IMR-90 (cell line): ENCODE results near the gene L1CAM. TPM values are rescaled to one million over a fixed set of nuclear protein-coding genes. Genes with fewer than 3 reads are reported as not detected.

Experiments
- ATAC-seq: fragments of 200-7000 bp; cut with Tn5 transposase; 2 replicates; pipeline ENCODE4 v1.9.1; 2020; ENCODE audit warnings: low read depth, mild to moderate bottlenecking, moderate library complexity
- BruUV-seq: library from RNA; stranded (reverse); fragments of 400-500 nt; replicated peaks from 2 replicates; lab custom pipeline; 2021; lab: Mats Ljungman, UMichigan
- CTCF ChIA-PET: fragments of 300-600 bp; formaldehyde crosslinking; extraction: SDS; loops from one replicate; lab custom pipeline; 2021; ENCODE audit warnings: antibody characterized with exemption; lab: Yijun Ruan, JAX
- POLR2A ChIA-PET: fragments of 300-600 bp; sonication (Branson Sonifier 250); formaldehyde crosslinking; loops from one replicate; lab custom pipeline; 2022; ENCODE audit warnings: antibody characterized with exemption; ENCODE audit not compliant: unreplicated experiment; lab: Charles Lee
- DNase-seq: peaks from one replicate; pipeline ENCODE4 v3.0.0; 2013
- H2AFZ ChIP-seq: replicated peaks from 2 replicates; pipeline ENCODE3; 2013; ENCODE audit warnings: low read length, mild to moderate bottlenecking; ENCODE audit not compliant: poor library complexity
- H2AK5ac ChIP-seq: 2 replicates; pipeline ENCODE4 v1.6.1; 2013; ENCODE audit warnings: low read depth, low read length, inconsistent platforms
- H2AK9ac ChIP-seq: replicated peaks from 2 replicates; pipeline ENCODE3; 2013; ENCODE audit warnings: mild to moderate bottlenecking, low read depth, low read length, moderate library complexity; ENCODE audit not compliant: poor library complexity
- H2BK120ac ChIP-seq: 2 replicates; pipeline ENCODE4 v1.6.1; 2013; ENCODE audit warnings: low read depth, low read length, inconsistent platforms
- H2BK15ac ChIP-seq: 3 replicates; pipeline ENCODE4 v1.6.1; 2013; ENCODE audit warnings: low read depth, low read length, inconsistent platforms
- H2BK20ac ChIP-seq: 2 replicates; pipeline ENCODE4 v1.6.1; 2013; ENCODE audit warnings: low read depth, mild to moderate bottlenecking, inconsistent platforms, low read length, moderate library complexity
- H2BK5ac ChIP-seq: 2 replicates; pipeline ENCODE4 v1.6.1; 2013; ENCODE audit warnings: mild to moderate bottlenecking, low read depth, low read length, inconsistent platforms; ENCODE audit not compliant: poor library complexity, severe bottlenecking
- H3K14ac ChIP-seq: replicated peaks from 2 replicates; pipeline ENCODE4 v1.6.1; 2013; ENCODE audit warnings: low read depth, low read length, inconsistent platforms
- H3K18ac ChIP-seq: 2 replicates; pipeline ENCODE4 v1.6.1; 2013; ENCODE audit warnings: low read depth, low read length, control low read depth
- H3K23ac ChIP-seq: 2 replicates; pipeline ENCODE4 v1.6.1; 2013; ENCODE audit warnings: low read depth, low read length, inconsistent platforms
- H3K27ac ChIP-seq: 2 replicates; pipeline ENCODE4 v1.5.1; 2013; ENCODE audit warnings: mild to moderate bottlenecking, control low read depth, low read length; ENCODE audit not compliant: insufficient read depth
- H3K27me3 ChIP-seq: 2 replicates; pipeline ENCODE4 v1.6.1; 2013; ENCODE audit warnings: low read length; ENCODE audit not compliant: control insufficient read depth, insufficient read depth
- H3K36me3 ChIP-seq: 2 replicates; pipeline ENCODE4 v1.6.1; 2013; ENCODE audit warnings: low read length, mixed read lengths; ENCODE audit not compliant: control insufficient read depth, insufficient read depth
- H3K4ac ChIP-seq: 2 replicates; pipeline ENCODE4 v1.6.1; 2013; ENCODE audit warnings: low read depth, low read length, inconsistent platforms
- H3K4me1 ChIP-seq: 2 replicates; pipeline ENCODE4 v1.6.1; 2013; ENCODE audit warnings: low read length, mixed read lengths; ENCODE audit not compliant: control insufficient read depth, insufficient read depth
- H3K4me2 ChIP-seq: 2 replicates; pipeline ENCODE4 v1.6.1; 2013; ENCODE audit warnings: low read depth, mild to moderate bottlenecking, control low read depth, low read length, moderate library complexity
- H3K4me3 ChIP-seq: 2 replicates; pipeline ENCODE4 v1.5.1; 2013; ENCODE audit warnings: low read depth, mild to moderate bottlenecking, control low read depth, low read length, moderate library complexity; ENCODE audit not compliant: insufficient read depth
- H3K56ac ChIP-seq: 2 replicates; pipeline ENCODE4 v1.6.1; 2013; ENCODE audit warnings: low read length, inconsistent platforms; ENCODE audit not compliant: insufficient read depth; ENCODE audit errors: extremely low read depth
- H3K79me1 ChIP-seq, 2 experiments: 2 replicates each; pipeline ENCODE4 v1.6.1; 2013; ENCODE audit warnings: low read length in 2 of 2, inconsistent platforms in 1 of 2, low read depth in 1 of 2
- H3K9ac ChIP-seq: 2 replicates; pipeline ENCODE4 v1.6.1; 2013; ENCODE audit warnings: low read depth, low read length, control low read depth
- H3K9me1 ChIP-seq: 2 replicates; pipeline ENCODE4 v1.6.1; 2013; ENCODE audit warnings: low read length, inconsistent platforms; ENCODE audit not compliant: insufficient read depth
- H3K9me3 ChIP-seq: 2 replicates; pipeline ENCODE4 v1.6.1; 2013; ENCODE audit warnings: low read length; ENCODE audit not compliant: control insufficient read depth, insufficient read depth
- H4K20me1 ChIP-seq: 2 replicates; pipeline ENCODE4 v1.6.1; 2013; ENCODE audit warnings: low read length, inconsistent platforms; ENCODE audit not compliant: insufficient read depth
- H4K5ac ChIP-seq: 2 replicates; pipeline ENCODE4 v1.6.1; 2013; ENCODE audit warnings: mild to moderate bottlenecking, low read depth, low read length, control low read depth
- H4K8ac ChIP-seq, 2 experiments: 2 replicates each; pipeline ENCODE4 v1.6.1; 2013; ENCODE audit warnings: low read depth in 2 of 2, low read length in 2 of 2, control low read depth in 1 of 2, inconsistent platforms in 1 of 2
- H4K91ac ChIP-seq: 2 replicates; pipeline ENCODE4 v1.6.1; 2013; ENCODE audit warnings: low read depth, low read length, inconsistent platforms; ENCODE audit not compliant: insufficient read depth
- BHLHE40 ChIP-seq: fragments of 150-350 bp; IDR thresholded peaks from 2 replicates; pipeline ENCODE4 v1.6.1; 2016; ENCODE audit warnings: mild to moderate bottlenecking, low read depth, low read length
- CHD1 ChIP-seq: IDR thresholded peaks from 2 replicates; pipeline ENCODE4 v1.6.1; 2012; ENCODE audit warnings: low read depth, low read length, improper control_type of control experiment
- CTCF ChIP-seq: conservative IDR thresholded peaks from 2 replicates; pipeline ENCODE4 v1.5.1; 2012; ENCODE audit warnings: mild to moderate bottlenecking, low read depth, low read length, improper control_type of control experiment
- MAFK ChIP-seq: IDR thresholded peaks from 2 replicates; pipeline ENCODE4 v1.6.1; 2012; ENCODE audit warnings: low read depth, low read length, improper control_type of control experiment
- MAZ ChIP-seq: IDR thresholded peaks from 2 replicates; pipeline ENCODE4 v1.6.1; 2012; ENCODE audit warnings: low read depth, mild to moderate bottlenecking, low read length, improper control_type of control experiment, moderate library complexity, borderline replicate concordance
- POLR2A ChIP-seq: IDR thresholded peaks from 2 replicates; pipeline ENCODE4 v1.6.1; 2012; ENCODE audit warnings: mild to moderate bottlenecking, low read depth, low read length
- RAD21 ChIP-seq: IDR thresholded peaks from 2 replicates; pipeline ENCODE4 v1.6.1; 2012; ENCODE audit warnings: low read length, improper control_type of control experiment
- RFX5 ChIP-seq: IDR thresholded peaks from 2 replicates; pipeline ENCODE4 v1.8.0; 2012; ENCODE audit warnings: low read depth, mild to moderate bottlenecking, low read length, moderate library complexity
- WGBS, 2 experiments: methylation state at CpG; one replicate each; pipeline versions ENCODE4 v1.1.5 to v1.1.7; 2013; ENCODE audit warnings: missing lambda C conversion rate in 2 of 2; ENCODE audit not compliant: insufficient read length in 1 of 2; ENCODE audit errors: extremely low coverage in 2 of 2; 5-methylcytosine and 5-hydroxymethylcytosine counted together
- dilution Hi-C: fragments of 300-500 bp; cut with HindIII; formaldehyde crosslinking; loops from one replicate; pipeline ENCODE4 v1.14.3; 2018; ENCODE audit warnings: low sequenced_read_pairs; ENCODE audit not compliant: unreplicated experiment
- in situ Hi-C: fragments of 300-500 bp; cut with MboI; formaldehyde crosslinking; loops from 3 replicates; pipeline ENCODE4 v1.14.3; 2019; ENCODE audit warnings: low sequenced_read_pairs, inconsistent platforms, mixed read lengths
- intact Hi-C: fragments of 100-400 bp; cut with micrococcal nuclease; formaldehyde crosslinking; loops from 2 replicates; pipeline ENCODE4 v1.10.0; 2022
- polyA plus RNA-seq, 3 experiments: library from polyadenylated mRNA; depleted of rRNA; stranded (reverse); fragments of >200 nt; gene quantifications; 2 replicates each; pipeline ENCODE4 v1.2.3, GENCODE V29; 2012; ENCODE audit warnings: low replicate concordance in 1 of 3
- total RNA-seq: library from RNA; depleted of rRNA; stranded (reverse); fragments of >200 nt; gene quantifications from 2 replicates; pipeline ENCODE4 v1.2.3, GENCODE V29; 2012
- TF ChIP-seq, protein P1 (sequence below): fragments of 150-350 bp; IDR thresholded peaks from 2 replicates; pipeline ENCODE4 v1.6.1; 2016; ENCODE audit warnings: low read depth, mild to moderate bottlenecking, low read length, moderate library complexity, borderline replicate concordance

L1CAM gene
- total and polyA plus RNA-seq, 2 of the 4 experiments (the other 2 are of a cell fraction): 0.36 to 1.9 TPM

- POLR2A ChIA-PET: no interaction called here
- Histone ChIP-seq H2AFZ (no peak overlapping the region), H2BK20ac (no peak overlapping the region), H4K5ac (no peak overlapping the region), H3K4me2 (no peak overlapping the region), H3K4me1 (no peaks in the 10 kb centered on the region), H3K79me1 (no peaks in the 10 kb centered on the region), H4K91ac (no peak overlapping the region), H3K36me3 (no peaks in the 10 kb centered on the region), H3K23ac (no peak overlapping the region), H3K56ac (no peak overlapping the region), H3K9me3 (peaks cover 6% of the 10 kb centered on the region; the same call in 1 of the 2 replicates), H3K27ac (no peak overlapping the region), H2AK5ac (no peak overlapping the region), H2BK5ac (no peak overlapping the region), H3K9me1 (no peaks in the 10 kb centered on the region), H3K4ac (no peak overlapping the region), H2BK15ac (no peak overlapping the region), H4K20me1 (no peaks in the 10 kb centered on the region), H3K9ac (no peak overlapping the region), H3K18ac (no peak overlapping the region), H3K4me3 (no peak overlapping the region), H2BK120ac (no peak overlapping the region), H4K8ac (no peak overlapping the region), H2AK9ac (no peak overlapping the region), H3K14ac (no peak overlapping the region), H3K27me3 (peaks cover 32% of the 10 kb centered on the region; the same call in 1 of the 2 replicates)
- DNase-seq: no peak
- ATAC-seq: no peak
- intact Hi-C loops (no loop called here), in situ Hi-C loops (no loop called here), dilution Hi-C loops (no loop called here)
- no TSS peak for BruUV-seq
- CTCF ChIA-PET: no interaction called here
- no CpG with 5 or more reads among the region's 10 CpGs for WGBS, 2 experiments
- TF ChIP-seq, protein P1, sequence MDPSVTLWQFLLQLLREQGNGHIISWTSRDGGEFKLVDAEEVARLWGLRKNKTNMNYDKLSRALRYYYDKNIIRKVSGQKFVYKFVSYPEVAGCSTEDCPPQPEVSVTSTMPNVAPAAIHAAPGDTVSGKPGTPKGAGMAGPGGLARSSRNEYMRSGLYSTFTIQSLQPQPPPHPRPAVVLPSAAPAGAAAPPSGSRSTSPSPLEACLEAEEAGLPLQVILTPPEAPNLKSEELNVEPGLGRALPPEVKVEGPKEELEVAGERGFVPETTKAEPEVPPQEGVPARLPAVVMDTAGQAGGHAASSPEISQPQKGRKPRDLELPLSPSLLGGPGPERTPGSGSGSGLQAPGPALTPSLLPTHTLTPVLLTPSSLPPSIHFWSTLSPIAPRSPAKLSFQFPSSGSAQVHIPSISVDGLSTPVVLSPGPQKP: no peak
- TF ChIP-seq BHLHE40 (no peak), CHD1 (no peak), CTCF (no peak), MAZ (no peak), RAD21 (no peak), RFX5 (no peak), POLR2A (no peak), MAFK (no peak)
Measured at GRCh38 chrX:153861151-153861550, 24.8 kb downstream of the L1CAM start.
